PC-3 (cell line): ENCODE results near the gene GCKR. TPM values are rescaled to one million over a fixed set of nuclear protein-coding genes. Genes with fewer than 3 reads are reported as not detected.
A peak's percentile ranks its signal among the peaks of the same experiment; 100 is the strongest.
"Not testable (repeated sequence)": the region's sequence is repeated elsewhere in the genome, so short reads cannot be mapped to it uniquely, and the experiment has no call there.

Experiments used
- ATAC-seq: fragments of 200-7000 bp; cut with Tn5 transposase; 2 replicates; pipeline ENCODE4 v1.9.1; 2020; ENCODE audit warnings: mild to moderate bottlenecking, moderate library complexity
- BruUV-seq: library from RNA; stranded (reverse); fragments of 400-500 nt; replicated peaks from 2 replicates; lab custom pipeline; 2021; lab: Mats Ljungman, UMichigan
- CTCF ChIA-PET: fragments of 300-600 bp; sonication (Branson Sonifier 250); formaldehyde crosslinking; loops from one replicate; lab custom pipeline; 2022; ENCODE audit warnings: antibody characterized with exemption; lab: Charles Lee
- POLR2A ChIA-PET: fragments of 300-600 bp; sonication (Branson Sonifier 250); formaldehyde crosslinking; loops from one replicate; lab custom pipeline; 2022; ENCODE audit warnings: antibody characterized with exemption; ENCODE audit not compliant: unreplicated experiment; lab: Charles Lee
- DNase-seq: peaks from one replicate; pipeline ENCODE4 v3.0.0-alpha.2; 2015
- H2AFZ ChIP-seq: fragments of 300-600 bp; sonication (generic); 2 replicates; pipeline ENCODE4 v1.6.0; 2016; ENCODE audit warnings: antibody characterized with exemption, low read length
- H3F3A ChIP-seq: fragments of 300-600 bp; sonication (generic); one replicate; pipeline ENCODE4 v1.6.0; 2017; ENCODE audit warnings: antibody characterized with exemption, low read length, control low read depth, mild to moderate bottlenecking; ENCODE audit not compliant: unreplicated experiment
- H3K27ac ChIP-seq: fragments of 300-600 bp; sonication (generic); 2 replicates; pipeline ENCODE4 v1.5.1; 2016; ENCODE audit warnings: mild to moderate bottlenecking, low read length
- H3K27me3 ChIP-seq: fragments of 300-600 bp; sonication (generic); 2 replicates; pipeline ENCODE4 v1.6.1; 2016; ENCODE audit warnings: low read length, mixed read lengths
- H3K36me3 ChIP-seq: fragments of 300-600 bp; sonication (generic); 2 replicates; pipeline ENCODE4 v1.6.1; 2016; ENCODE audit warnings: low read depth, mixed run types, low read length, mixed read lengths
- H3K4me1 ChIP-seq: fragments of 300-600 bp; sonication (generic); 2 replicates; pipeline ENCODE4 v1.5.1; 2016; ENCODE audit warnings: low read length; ENCODE audit not compliant: insufficient read depth
- H3K4me2 ChIP-seq: fragments of 300-600 bp; sonication (generic); 2 replicates; pipeline ENCODE4 v1.6.0; 2016; ENCODE audit warnings: low read length
- H3K4me3 ChIP-seq: fragments of 300-600 bp; sonication (generic); 2 replicates; pipeline ENCODE4 v1.5.1; 2016; ENCODE audit warnings: mild to moderate bottlenecking, low read length, mixed read lengths
- H3K79me2 ChIP-seq: fragments of 300-600 bp; sonication (generic); 2 replicates; pipeline ENCODE4 v1.6.1; 2017; ENCODE audit warnings: low read length, mixed read lengths
- H3K9ac ChIP-seq: fragments of 300-600 bp; sonication (generic); 2 replicates; pipeline ENCODE4 v1.6.0; 2016; ENCODE audit warnings: mild to moderate bottlenecking, low read length
- H3K9me2 ChIP-seq: fragments of 300-600 bp; sonication (generic); replicated peaks from 2 replicates; pipeline ENCODE4 v1.6.1; 2016; ENCODE audit warnings: mixed run types, low read length, mixed read lengths
- H3K9me3 ChIP-seq: fragments of 300-600 bp; sonication (generic); 2 replicates; pipeline ENCODE4 v1.6.1; 2016; ENCODE audit warnings: low read length, mixed read lengths
- H4K20me1 ChIP-seq: fragments of 300-600 bp; sonication (generic); 2 replicates; pipeline ENCODE4 v1.6.1; 2016; ENCODE audit warnings: low read length, mixed read lengths
- EZH2 ChIP-seq: fragments of 300-600 bp; sonication (generic); IDR thresholded peaks from one replicate; pipeline ENCODE4 v1.6.1; 2017; ENCODE audit warnings: antibody characterized with exemption, mild to moderate bottlenecking, low read length; ENCODE audit not compliant: unreplicated experiment
- EZH2phosphoT487 ChIP-seq: fragments of 300-600 bp; sonication (generic); IDR thresholded peaks from 2 replicates; pipeline ENCODE4 v1.6.1; 2018; ENCODE audit warnings: mild to moderate bottlenecking, antibody characterized with exemption, low read length, borderline replicate concordance
- intact Hi-C: fragments of 100-400 bp; cut with micrococcal nuclease; formaldehyde crosslinking; loops from 2 replicates; pipeline ENCODE4 v1.9.0; 2023
- total RNA-seq: library from RNA; depleted of rRNA; stranded (reverse); fragments of >200 nt; gene quantifications from 2 replicates; pipeline ENCODE4 v1.2.3, GENCODE V29; 2014
- TF ChIP-seq, protein P1 (sequence below): fragments of 300-600 bp; sonication (generic); conservative IDR thresholded peaks from 2 replicates; pipeline ENCODE4 v1.5.1; 2017; ENCODE audit warnings: antibody characterized with exemption, low read depth, mild to moderate bottlenecking, low read length

The GCKR gene
- total RNA-seq, 1 experiment from 2014 or later = not detected

DNA sequence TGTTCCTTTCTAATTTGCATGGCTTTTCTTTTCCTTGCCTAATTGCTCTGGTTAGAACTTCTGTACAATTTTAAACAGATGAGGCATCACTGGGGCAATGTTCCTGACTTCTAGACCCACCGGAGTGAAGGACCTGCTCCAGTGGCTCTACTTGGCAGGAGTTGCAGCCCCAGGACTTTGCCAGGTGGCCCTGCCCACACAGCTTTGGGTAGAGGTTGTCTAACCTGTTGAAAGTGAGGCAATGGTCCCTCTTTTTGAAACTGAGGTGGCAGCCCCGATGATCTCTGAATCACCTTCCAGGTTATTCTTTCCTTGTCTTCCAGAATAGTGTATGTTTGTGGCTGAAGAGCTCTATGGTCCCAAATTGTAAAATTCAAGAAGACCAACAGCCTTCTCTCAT is 56.3 kb downstream of the GCKR start:
- TF ChIP-seq EZH2 (no peak), EZH2phosphoT487 (no peak)
- TF ChIP-seq, protein P1, sequence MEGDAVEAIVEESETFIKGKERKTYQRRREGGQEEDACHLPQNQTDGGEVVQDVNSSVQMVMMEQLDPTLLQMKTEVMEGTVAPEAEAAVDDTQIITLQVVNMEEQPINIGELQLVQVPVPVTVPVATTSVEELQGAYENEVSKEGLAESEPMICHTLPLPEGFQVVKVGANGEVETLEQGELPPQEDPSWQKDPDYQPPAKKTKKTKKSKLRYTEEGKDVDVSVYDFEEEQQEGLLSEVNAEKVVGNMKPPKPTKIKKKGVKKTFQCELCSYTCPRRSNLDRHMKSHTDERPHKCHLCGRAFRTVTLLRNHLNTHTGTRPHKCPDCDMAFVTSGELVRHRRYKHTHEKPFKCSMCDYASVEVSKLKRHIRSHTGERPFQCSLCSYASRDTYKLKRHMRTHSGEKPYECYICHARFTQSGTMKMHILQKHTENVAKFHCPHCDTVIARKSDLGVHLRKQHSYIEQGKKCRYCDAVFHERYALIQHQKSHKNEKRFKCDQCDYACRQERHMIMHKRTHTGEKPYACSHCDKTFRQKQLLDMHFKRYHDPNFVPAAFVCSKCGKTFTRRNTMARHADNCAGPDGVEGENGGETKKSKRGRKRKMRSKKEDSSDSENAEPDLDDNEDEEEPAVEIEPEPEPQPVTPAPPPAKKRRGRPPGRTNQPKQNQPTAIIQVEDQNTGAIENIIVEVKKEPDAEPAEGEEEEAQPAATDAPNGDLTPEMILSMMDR = no peak
- Histone ChIP-seq H3K27ac (no peak overlapping the region), H2AFZ (no peak overlapping the region), H3K9ac (no peak overlapping the region), H3F3A (no peaks in the 10 kb centered on the region), H3K9me3 (no peaks in the 10 kb centered on the region), H4K20me1 (no peaks in the 10 kb centered on the region), H3K36me3 (no peaks in the 10 kb centered on the region), H3K9me2 (no peaks in the 10 kb centered on the region), H3K4me1 (peaks cover 23% of the 10 kb centered on the region), H3K4me2 (no peak overlapping the region), H3K79me2 (no peaks in the 10 kb centered on the region), H3K27me3 (no peaks in the 10 kb centered on the region), H3K4me3 (no peak overlapping the region)
- ATAC-seq (no peak), DNase-seq (no peak)
- no TSS peak for BruUV-seq
- intact Hi-C loops = no loop called here
- ChIA-PET CTCF (no interaction called here), POLR2A (no interaction called here)

DNA sequence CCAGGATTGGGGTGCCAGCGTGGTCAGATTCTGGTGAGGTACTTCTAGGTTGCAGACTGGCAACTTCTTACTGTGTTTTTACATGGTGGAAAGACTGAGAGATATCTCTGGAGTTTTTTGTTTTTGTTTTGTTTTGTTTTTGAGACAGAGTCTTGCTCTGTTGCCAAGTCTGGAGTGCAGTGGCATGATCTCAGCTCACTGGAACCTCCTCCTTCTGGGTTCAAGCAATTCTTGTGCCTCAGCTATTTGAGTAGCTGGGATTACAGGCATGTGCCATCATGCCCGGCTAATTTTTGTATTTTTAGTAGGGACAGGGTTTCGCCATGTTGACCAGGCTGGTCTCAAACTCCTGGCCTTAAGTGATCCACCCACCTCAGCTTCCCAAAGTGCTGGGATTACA is 57.8 kb downstream of the GCKR start:
- DNase-seq, H3K79me2 ChIP-seq, H3K9me2 ChIP-seq, H3K4me3 ChIP-seq, H3K9me3 ChIP-seq, H3K4me2 ChIP-seq, H3K27ac ChIP-seq, intact Hi-C loops, POLR2A ChIA-PET, H4K20me1 ChIP-seq, H3K27me3 ChIP-seq, BruUV-seq, H3K36me3 ChIP-seq, H2AFZ ChIP-seq, CTCF ChIA-PET, ATAC-seq, H3F3A ChIP-seq, H3K9ac ChIP-seq: not testable (repeated sequence)
- peaks cover 19% of the 10 kb centered on the region for H3K4me1 ChIP-seq

DNA sequence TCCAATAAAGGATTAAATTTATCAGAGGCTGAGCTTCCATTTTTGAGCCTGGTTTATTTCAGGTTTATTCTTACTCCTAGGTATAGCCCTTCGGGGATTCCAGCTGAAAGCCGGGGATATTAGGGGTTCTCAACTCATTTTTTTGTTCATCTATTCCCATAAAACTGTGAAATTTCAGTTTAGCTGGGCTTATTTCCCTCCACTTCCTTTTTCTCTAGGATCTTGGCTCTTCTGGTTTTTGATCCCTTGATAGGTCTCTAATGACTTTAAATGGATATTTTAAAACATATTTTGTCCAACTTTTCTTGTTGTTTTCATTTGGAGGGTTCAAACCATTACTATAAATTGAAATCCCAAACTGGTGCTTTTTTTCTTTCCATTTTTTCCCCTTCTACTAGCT is 62.6 kb downstream of the GCKR start:
- H3K27me3 ChIP-seq = no peaks in the 10 kb centered on the region
- BruUV-seq = no TSS peak
- H3K9ac ChIP-seq = no peak overlapping the region
- ATAC-seq = no peak
- no peaks in the 10 kb centered on the region for H4K20me1 ChIP-seq
- no peaks in the 10 kb centered on the region for H3K4me1 ChIP-seq
- H3F3A ChIP-seq = no peaks in the 10 kb centered on the region
- H3K9me2 ChIP-seq = no peaks in the 10 kb centered on the region
- TF ChIP-seq EZH2phosphoT487 = no peak
- TF ChIP-seq, protein P1 = no peak
- TF ChIP-seq EZH2 = no peak
- intact Hi-C loops = no loop called here
- DNase-seq = no peak
- ChIA-PET CTCF (no interaction called here), POLR2A (no interaction called here)
- H3K27ac ChIP-seq = no peak overlapping the region
- H3K4me3 ChIP-seq = no peak overlapping the region
- H3K9me3 ChIP-seq = no peaks in the 10 kb centered on the region
- H3K4me2 ChIP-seq = peak overlapping the region; percentile 7; the same call in 1 of the 2 replicates
- no peak overlapping the region; the same call in 1 of the 2 replicates for H2AFZ ChIP-seq
- no peaks in the 10 kb centered on the region for H3K36me3 ChIP-seq
- H3K79me2 ChIP-seq = no peaks in the 10 kb centered on the region
